HG03460 (cell line): ENCODE measurements around the gene DAP.

ENCODE experiments used
- ATAC-seq: cut with Tn5 transposase; IDR thresholded peaks from one replicate; pipeline ENCODE4 v1.9.1; 2021; ENCODE audit not compliant: unreplicated experiment

The DAP gene

DNA sequence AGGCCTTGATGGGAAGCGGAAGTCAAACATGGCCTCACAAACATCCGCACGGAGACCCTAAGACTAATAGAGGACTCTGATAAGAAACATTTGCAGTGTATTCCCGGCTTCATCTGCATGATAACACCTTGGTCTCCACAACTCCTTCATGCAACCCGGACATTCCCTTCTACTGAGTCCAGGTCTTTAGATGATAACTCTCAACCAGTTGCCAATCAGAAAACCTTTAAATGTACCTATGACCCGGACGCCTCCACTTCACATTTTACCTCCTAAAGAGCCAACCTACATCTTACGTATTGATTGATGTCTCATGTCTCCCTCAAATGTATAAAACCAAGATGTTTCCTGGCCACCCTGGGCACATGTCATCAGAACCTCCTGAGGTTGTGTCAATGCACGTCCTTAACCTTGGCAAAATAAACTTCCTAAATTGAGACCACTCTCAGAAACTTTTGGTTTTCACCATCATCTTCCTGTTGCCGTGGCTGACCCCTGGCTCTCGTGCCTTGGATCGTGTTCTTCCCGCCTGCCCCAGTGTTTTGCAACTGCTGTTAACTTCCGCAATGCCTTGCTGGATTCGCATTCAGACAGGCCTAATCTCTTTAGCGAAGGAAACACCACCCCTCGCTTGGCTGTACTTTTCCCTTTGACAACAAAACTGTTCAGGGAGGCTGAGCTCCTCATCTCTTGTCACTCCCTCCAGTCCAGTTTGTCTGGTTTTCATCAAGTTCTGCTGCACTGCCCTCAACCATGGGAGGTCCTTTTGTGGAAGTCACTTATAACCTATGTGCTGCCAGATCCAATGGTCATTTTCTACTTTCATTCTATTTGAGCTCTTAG lies 1.1 kb upstream of the DAP start:
- no peak for ATAC-seq

DNA sequence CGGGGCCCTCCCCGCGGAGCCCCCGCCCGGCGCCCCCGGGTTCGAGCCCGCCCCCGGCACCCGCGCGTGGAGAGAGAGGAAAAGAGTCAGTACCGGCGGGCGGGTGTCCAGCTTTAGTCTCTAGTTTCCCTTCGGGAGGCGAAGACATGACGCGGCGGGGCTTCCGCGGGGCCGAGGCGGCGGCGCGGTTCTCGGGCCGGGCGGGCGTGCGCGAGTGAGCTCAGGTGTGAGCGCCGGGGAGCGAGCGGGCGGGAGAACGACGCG lies 181 bp downstream of the DAP start:
- ATAC-seq, result no peak

DNA sequence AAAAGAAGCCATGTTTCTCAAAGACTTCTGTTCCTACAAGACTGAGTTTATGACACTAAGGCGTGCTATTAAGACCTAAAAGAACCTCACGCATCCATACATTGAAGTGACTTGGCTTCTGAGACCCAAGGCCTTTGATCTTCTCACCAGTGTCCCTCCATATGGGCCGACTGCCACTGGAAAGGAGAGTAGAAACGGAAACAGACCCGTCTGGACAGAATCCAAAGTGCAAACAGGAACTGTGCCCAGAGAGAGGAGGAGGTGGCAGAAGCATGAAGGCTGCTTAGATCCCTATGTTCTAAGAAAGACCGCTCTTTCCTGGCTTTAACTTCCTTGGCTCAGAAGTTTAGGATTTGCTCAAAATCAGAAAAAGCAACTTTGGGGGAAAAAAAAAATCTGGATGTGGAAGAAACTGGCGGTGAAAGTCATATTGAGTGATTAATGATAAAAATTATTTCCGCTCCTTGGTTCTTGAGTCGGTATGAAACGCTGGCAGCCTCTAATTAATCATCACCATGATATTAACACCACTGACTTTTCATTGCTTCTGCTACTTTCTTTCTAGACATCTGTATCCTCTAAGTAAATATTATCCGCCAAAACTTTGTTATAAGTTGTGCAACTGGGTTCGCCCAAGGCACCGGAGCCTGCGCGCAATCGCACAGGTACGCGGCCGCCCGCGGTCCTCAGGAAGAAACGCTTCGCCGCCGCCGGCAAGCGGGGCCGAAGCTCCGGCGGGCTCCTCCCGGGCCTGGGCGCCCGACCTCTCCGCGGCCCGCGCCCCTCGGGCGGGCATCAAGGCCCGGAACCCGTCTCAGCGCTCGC lies 726 bp downstream of the DAP start:
- peak; percentile 25 for ATAC-seq

DNA sequence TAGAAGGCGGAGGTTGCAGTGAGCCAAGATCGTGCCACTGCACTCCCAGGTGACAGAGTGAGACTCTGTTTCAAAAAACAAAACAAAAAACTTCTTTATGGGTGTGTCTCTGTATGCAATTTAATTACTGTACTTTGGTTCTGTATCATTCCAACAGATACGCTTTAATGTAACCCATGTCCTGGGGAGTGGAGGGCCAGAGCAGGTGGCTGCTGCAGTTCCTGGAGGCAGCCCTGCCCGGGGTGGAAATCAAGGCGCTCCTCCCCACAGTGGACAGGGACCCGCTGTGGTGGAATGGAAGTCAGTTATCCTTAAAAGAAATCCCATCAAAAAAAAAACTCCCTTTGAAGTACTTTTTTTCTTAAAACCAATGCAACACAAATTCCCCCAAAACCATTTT lies 1.9 kb downstream of the DAP start:
- no peak for ATAC-seq

DNA sequence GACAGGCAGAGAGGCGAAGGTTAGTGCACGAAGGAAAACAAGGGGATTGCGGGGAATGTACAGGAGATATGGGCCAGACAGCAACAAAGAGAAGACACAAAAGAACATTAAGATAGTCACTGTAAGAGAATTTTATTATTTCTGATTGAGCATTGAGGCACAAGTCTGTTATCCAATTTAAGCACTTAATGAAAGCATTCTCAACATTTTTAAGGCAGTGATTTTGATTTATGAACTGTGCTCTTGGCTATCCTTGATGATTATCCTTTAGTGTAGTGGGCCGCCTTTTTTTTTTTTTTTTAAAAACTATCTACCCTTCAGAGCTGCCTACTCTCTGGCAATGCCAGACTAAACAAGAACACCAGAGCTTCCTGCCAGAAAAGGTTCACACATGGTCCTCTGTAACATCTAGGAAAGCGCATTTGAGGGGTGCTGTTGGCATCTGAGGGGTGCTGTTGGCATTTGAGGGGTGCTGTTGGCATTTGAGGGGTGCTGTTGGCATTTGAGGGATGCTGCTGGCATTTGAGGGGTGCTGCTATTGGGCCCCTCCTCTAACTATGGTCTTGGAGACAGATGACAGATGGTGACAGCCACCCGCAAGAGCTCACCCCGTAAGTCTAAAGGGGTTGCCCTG lies 3.0 kb downstream of the DAP start:
- ATAC-seq, result no peak

DNA sequence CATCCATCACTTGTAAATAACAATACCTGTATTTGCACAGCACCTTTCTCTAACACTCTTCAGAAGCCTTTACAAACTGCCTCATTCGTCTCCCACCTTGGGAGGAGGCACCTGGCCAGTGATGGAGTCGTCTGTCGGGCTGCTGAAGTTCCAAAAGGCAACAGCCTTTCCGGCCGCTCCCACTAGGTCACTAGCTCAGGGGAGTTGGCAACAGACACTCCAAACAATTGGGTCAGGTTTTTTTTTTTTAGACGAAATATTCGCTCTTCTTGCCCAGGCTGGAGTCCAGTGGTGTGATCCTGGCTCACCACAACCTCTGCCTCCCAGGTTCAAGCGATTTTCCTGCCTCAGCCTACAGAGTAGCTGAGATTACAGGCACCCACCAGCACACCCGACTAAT lies 4.0 kb downstream of the DAP start:
- ATAC-seq, result no peak

DNA sequence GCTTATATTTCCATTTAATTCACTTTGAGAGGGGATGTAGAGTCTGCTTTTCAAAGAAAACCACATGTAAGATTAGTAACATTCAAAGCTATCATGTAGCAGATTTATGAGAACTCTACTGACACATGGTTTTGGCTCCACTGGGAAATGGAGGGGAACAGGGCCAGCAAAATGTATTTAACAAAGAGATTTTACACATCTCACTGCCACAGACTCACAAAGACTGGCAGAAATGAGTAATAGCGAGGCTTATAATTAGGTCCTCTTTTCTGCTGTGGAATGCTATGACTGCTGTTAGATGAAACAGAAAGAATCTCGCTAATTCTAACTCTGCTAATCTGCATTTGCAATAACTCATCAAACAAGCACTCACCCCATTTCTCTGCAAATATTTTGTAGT lies 4.5 kb downstream of the DAP start:
- ATAC-seq, result no peak

DNA sequence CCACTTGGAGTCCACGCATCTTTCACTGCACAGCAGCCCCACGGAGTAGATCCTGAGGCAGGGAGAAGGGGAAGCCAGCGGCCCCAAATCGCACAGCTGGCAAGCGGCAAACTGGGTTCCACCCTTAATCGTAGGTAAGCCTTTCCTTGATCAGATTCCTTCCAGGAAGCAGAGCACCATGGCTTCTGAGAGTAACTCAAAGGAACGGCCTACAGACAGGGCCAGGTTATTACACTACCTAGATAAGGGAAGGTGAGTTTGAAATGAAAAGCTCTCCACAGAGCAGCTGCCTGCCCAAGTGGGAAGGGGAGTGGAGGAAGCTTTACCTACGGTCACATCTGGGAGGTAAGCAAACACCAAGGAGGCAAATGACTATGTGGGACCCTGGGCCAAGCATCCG lies 7.9 kb downstream of the DAP start:
- no peak for ATAC-seq

DNA sequence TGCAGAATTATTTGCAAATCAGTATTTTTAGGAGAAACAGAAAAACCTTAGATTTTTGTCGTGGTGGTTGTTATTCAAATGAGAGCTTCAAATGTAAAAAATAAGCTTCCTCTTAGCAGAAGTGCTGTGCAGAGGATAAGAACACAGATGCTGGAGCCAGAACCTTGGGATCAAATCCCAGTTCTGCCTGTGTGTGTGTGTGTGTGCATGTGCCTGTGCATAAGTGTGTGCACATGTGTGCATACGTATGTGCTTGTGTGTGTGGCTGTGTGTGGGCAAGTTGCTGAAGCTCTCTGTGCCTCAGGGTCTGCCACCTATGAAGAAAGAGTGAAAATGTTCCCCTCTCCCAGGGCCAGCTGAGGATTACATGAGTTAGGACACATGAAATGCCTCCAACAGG lies 8.6 kb downstream of the DAP start:
- ATAC-seq, result no peak

DNA sequence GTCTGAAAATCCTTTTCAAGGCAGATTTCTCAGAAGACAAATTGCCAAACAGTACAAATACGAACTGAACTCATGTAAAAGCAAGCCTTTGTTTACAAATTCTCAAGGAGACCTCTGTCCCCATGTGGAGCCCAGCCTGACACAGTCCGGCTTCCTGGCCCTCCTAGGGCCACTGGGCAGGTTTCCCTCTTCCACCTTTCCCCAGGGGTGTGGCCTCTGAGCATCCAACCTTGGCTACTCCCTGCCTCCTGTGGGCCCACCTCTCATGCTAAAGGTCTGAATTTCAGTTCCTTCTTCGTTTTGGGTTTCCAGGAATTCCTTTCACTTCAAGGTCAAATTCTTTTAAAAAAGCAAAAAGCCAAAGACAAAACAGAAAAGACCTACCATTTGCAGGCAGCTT lies 10.1 kb downstream of the DAP start:
- no peak for ATAC-seq

DNA sequence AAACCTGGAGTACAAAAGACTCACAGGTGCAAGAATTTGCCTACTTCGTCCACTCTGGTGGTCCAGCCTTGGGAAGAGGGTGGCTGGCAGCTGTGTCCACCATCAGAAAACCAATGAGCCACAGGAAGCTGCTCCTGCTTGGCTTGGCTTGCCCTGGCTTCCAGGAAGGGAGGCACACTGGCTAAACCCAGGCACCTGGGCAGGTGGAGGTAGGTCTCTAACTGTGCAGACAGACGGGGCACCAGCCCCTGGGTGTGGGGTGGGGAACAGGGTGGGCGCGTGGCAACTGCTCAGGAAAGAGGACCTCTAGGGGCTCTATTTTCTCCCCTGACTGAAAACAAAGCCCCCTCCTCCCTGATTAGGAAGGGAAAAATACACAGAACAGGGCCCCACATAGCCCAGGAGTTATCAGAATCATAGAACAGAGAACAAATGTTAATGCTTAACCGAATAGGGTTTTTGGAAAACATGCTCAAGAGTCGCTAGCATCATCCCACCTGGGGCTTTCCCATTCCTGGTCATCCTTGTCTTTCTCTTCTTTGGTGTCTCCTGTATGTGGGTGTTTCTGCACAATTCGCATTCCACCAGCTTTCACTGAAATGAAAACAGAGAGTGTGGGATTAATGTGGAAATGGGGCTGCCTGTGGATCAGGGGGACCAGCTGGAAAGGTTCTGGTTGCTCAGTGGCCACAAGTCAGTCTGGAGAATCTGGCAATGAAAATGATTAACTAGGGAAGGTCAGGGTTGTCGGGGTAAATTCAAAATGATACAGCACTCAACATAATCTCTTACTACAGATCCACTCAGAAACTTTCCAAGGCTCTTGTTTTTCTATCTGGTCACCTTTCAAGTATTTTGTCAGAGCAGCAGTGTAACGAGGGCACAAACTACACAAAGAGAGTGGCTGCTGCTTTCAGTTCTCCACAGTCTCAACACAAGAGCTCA lies 13.1 kb downstream of the DAP start:
- peak; percentile 46 for ATAC-seq

DNA sequence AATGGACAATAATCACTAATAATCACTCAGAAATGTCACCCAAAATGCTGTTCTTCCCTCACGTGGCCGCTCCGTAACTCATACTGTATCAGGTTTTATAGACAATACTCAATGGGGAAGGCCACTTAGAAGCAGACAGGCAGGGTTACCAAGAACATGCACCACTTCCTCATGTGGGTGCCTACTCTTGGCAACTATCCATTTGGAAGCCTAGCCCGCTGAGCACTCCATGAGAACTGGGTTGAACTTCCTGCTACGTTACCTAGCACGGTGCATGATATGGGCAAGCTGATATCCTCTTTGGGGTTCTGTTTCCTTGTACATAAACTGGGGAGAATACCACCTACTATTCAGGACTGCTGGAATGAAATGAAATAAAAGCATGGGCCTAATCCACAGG lies 14.3 kb downstream of the DAP start:
- ATAC-seq, result no peak

DNA sequence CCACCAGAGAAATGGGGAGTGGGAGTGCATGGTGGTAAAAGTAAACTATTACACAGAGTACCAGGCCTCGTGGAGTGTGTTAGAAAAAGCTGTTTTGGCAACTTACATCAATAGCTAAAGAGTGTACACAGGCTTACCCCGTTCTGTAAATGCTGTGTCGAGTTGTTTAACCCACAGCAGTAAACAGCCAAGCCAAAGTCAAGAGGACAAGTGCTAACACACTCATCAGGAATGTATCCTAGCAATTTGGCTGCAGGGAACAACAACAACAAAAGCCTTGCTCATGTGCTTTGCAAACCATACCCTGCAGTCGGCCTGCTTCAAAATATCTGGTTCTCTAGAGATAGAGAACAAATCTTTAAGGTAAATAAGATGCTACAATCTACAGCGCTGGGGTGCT lies 15.9 kb downstream of the DAP start:
- ATAC-seq, result no peak

DNA sequence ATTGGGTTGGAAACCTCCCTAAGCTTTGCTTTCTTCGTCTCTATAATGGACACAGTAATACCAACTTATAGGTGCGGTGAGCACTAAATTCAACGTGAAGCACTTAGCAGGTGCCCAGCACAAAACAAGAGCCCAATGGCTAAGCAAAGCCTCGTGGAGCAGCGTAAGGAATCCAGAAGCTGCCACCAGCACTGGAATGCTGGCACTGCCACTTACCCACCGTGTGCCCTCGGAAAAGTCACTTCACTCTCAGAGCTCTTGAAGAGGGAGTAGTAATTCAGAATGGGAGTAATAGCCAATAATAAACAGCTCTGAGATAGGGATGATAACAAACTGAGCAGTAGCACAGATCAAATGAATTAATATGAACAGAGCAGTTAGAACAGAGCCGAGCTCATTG lies 16.4 kb downstream of the DAP start:
- no peak for ATAC-seq

DNA sequence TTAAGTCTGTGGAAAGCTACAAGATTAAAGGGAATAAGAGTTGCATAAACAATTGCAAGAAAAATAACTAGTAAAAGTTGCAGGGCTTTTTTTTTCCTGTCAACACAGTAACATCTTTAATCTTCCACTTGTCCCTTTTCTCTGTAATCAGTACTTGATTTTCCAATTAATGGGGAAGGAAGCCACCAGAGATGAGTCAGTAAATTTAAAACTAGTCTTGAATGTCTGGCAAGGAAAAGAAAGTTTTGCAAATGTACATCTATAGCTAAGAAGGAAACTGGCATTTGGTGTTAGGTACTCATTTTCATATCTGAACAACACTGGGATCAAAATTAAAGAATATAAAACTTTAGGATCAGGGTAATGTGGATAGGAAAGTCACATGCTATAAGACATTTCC lies 17.1 kb downstream of the DAP start:
- ATAC-seq, result no peak

DNA sequence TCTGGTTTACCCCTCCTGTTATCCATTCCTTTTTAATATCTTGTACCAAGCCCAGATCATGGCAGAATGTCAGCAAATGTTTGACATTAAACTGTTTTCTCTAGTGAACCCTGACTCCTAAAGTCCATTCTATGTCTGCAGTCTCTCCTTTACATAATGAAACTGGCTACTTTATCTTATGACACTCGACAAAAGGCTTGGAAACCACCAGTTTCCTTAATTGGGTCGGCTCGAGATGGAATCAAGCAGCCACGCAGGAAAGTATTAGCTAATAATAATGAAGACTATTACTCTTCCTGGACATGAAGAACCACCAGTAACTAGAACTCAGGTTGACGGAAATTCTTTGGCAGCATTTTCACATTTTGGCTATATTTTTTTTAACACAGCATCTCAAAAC lies 17.5 kb downstream of the DAP start:
- ATAC-seq, result no peak

DNA sequence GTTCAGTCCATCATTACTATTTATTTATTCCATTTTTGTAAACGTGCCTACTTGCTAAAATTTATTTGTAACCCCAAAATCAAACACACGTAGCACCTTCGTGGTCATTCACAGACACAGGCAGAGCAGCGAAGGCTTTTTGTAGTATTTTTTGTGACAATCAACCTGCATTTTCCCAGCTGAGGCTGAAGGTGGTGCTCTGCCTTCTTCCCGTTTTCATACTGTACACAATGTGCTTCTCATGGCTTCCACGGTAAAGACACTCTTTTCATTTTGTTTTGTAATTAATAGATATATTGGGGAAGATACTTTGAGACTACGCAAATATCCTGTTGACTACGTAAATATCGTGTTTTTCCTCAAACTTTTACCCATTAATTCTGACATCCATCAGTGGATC lies 19.4 kb downstream of the DAP start:
- no peak for ATAC-seq

DNA sequence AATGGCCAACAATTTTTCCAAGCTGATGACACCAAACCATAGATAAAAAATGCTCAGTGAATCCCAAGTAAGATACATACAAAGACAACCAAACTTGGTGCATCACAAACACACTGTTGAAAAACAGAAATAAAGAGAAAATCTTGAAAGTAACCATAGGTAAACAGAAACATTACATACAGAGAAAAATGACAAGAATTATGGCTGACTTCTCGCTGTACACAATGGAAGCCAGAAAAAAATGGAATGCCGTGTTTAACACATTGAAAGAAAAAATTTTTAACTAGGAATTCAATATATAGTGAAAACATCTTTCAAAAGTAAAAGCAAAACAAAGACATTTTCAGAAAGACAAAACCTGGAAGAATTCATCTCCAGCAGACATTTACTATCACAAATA lies 20.6 kb downstream of the DAP start:
- ATAC-seq, result no peak

DNA sequence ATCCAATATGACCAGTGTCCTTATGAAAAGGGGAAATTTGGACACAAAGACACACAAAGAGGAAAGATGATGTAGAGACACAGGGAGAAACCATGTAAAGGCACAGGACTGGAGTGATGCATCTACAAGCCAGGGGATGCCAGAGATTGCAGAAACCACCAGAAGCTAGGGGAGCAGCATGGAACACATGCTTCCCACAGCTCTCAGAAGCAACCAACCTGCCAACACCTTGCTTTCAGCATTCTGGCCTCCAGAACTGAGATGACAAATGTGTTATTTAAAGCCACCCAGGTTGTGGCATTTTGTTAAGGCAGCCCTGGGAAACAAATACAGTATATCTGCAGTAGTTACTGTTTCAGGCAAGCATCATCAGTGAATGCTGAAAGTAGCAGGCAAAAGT lies 23.2 kb downstream of the DAP start:
- ATAC-seq, result no peak

DNA sequence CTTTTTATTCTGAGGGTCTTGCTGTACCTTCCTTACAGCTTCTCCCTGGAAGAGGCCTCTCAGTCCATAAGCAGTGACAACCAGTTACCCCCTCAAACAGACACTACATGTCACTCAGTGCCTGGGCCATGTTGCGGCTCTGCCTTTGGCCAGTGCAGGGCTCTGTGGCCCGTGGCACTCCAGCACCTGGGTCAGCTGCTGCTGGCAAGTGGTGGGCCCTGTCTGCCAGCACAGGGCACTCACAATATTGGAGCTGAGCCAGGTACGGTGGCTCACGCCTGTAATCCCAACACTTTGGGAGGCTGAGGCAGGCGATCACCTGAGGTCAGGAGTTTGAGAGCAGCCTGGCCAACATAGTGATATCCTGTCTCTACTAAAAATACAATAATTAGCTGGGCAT lies 24.2 kb downstream of the DAP start:
- ATAC-seq, result no peak

DNA sequence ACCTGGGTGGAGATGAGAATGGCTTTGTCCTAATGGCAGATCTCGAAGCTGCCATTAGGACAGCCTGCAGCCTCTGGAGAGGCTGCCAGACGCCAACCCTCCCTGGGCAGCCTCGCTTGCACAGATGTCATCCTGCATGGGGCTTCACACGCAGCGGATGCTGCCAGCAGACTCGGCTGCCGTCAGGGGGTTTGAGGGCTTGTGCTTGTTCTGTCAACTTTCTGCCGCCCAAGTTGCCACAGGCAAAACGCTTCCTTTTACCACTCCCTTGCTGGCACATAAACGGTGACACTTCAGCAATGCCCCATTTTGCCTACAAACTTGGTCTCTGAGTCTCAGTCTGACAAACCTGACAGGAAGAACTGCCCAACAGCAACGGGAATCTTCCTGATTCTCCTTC lies 24.7 kb downstream of the DAP start:
- no peak for ATAC-seq
